Medulla oblongata (tissue), 1 donor: Measurements from ENCODE around the gene TXNDC5.
"Not testable (repeated sequence)": the region's sequence is repeated elsewhere in the genome, so short reads cannot be mapped to it uniquely, and the experiment has no call there.

ENCODE experiments used
- DNase-seq: peaks from one replicate; pipeline ENCODE4 v3.0.0-alpha.2; 2015; ENCODE audit errors: extremely low spot score

Gene TXNDC5

DNA sequence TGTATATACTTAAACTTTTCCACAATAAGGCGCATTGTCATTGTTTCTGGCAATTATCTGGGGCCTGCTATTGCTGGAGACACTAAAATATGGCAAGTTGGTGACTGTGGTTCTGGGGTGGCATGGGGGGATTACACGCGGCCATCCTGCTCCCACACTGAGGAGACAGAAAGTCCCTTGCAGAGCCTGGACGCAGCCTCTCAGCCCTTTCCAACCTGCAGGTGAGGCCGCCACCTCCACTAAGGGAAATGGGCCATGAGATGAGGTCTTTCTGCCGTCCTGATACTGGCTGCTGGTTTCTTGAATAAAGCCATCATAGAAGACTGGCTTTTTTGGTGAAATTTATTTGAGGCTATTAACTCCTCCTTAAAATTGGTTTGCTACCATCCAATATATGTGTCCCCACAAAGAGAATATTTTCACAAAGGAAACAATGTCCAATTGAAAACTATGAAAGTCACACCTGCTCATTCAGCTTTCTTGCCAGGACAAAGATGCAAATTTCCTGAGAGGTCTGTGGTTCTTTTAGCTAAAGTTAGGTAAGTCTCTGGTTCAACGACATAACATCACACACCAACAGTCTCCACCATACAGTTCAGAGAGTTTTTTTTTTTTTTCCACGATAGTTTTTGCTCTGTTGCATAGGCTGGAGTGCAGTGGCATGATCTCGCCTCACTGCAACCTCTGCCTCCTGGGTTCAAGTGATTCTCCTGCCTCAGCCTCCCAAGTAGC lies 13.0 kb downstream of the TXNDC5 start:
- no peak for DNase-seq

DNA sequence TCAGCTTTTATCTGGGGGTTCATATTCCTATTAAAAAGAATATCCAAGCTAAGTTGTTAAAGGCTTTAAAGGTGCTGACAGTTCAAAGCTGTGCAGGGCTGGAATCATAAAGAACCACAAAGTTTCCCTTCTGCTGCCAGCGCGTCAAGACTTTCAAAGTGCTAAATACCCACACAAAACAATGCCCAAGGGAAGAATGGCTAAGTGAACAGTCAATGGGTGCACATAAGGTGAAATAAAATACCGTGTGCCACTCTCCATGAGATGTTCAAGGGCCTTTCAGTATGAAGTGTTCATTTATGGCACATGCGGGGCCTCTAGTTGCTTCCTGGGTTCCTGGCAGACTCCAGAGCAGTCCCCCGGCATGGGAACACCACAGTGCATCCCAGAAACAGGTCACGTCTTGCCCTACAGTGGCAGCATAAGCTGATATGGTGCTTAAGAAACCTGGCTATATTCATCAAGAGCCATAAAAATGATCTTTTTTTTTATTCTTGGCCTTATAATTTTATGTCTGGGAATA lies 14.1 kb downstream of the TXNDC5 start:
- DNase-seq: no peak

DNA sequence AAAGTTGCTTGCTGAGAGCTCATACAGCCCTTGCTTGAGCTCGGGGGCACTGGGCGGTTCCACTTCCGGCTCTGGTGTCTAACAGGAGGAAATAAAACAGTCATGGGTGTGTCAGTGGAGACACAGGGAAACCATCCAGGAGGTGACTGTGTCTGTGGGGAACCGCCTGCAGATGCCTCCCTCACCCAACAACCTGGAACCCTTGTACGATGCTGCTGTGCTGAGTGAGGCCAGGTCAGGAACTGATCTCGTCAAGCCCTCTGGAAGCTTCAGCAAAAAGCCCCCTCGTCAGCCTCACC lies 15.5 kb downstream of the TXNDC5 start:
- no peak for DNase-seq

DNA sequence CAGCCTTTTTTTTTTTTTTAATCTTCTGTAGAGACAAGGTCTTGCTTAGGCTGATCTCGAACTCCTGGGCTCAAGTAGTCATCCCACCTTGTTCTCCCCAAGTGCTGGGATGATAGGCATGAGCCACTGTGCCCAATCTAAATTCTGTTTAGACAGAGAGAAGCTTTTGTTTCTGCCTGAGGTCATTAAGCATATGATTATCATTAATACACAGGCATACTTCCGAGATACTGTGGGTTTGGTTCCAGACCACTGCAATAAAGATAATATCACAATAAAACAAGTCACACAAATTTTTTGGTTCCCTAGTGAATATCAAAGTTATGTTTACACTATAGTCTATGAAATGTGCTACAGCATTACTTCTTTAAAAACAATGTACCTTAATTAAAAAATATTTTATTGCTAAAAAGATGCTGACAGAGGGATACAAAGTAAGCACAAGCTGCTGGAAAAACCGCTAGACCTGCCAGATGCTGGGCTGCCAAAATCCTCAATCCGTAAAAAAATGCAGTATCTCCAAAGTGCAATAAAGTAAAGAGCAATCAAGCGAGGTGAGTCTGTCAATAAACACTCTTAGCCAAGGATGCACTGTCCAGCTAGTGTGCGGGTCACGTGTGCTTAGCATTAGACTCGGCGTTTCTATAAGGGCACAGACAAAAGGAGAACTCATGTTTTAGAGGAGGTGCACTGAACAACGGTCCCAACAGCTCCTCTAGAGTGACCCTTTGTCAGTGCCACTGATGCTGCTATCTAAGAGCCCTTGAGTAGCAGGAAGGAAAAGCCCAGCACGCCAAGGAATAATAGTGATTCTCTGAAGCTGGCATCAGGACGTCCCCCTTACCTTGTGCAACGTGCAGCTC lies 16.1 kb downstream of the TXNDC5 start:
- no peak for DNase-seq

DNA sequence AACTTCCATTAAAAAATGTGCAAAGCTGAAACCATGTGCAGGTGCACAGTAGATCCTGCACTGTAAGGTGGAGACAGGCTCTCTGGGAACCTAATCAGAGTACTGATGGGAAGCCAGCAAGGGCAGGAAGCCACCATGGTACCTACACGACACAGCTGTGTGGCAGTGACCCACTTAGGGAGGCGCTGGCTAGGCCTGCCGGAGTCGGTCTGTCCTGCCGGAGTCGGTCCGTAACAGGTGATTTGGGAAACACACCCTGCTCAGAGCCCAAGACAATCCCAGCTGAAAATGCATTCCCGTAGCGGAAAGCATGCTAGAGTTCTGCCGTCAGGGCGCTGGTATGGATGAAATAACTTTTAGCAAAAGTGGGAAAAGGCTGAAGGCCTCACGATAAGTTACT lies 17.2 kb downstream of the TXNDC5 start:
- no peak for DNase-seq

DNA sequence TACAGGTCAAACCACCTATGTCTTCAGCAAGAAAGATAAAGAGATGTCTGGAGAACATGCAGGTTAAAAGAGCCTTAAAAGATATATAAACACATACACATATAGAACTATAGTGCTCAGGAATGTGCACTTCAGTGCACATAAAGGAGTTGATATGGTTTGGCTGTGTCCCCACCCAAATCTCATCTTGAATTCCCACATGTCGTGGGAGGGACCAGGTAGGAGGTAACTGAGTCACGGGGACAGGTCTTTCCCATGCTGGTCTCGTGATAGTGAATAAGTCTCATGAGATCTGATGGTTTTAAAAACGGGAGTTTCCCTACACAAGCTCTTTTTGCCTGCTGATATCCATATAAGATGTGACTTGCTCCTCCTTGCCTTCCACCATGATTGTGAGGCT lies 18.2 kb downstream of the TXNDC5 start:
- not testable (repeated sequence) for DNase-seq

DNA sequence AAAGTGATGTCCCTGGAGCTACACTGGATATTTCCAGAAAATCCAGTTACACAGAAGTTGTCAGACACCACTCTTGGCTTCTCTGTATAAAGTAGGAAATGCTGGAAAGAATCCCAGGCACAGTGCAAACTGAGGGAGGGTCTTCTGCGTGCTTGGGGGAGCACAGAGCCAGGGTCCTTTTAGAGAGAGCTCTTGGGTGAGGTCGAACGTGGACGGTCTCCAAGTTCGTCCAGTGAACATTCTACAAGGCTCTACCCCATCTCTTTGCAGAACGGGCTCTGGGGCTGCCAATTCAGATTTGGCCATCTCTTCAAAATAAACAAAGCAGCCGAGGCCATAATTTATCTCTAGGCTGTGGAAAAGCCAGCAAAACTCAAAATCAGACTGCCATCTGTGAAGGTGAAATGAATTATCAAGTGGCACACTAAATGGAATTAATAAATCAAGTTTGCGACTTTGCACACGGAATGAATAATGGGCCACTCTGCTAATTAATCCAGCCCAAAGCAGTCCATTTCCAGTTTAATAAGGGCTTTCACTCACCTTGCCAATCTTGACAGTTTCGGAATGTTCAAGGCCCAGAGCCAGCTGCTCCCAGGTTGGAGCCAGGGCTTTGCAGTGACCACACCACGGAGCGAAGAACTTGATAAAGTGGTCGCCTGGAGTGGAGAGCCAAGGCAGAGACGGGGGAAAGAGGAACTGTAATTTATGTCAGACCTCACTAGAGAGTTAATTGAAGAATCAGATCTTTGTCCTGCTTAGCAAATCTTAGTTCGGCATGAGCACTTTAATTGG lies 19.3 kb downstream of the TXNDC5 start:
- no peak for DNase-seq

DNA sequence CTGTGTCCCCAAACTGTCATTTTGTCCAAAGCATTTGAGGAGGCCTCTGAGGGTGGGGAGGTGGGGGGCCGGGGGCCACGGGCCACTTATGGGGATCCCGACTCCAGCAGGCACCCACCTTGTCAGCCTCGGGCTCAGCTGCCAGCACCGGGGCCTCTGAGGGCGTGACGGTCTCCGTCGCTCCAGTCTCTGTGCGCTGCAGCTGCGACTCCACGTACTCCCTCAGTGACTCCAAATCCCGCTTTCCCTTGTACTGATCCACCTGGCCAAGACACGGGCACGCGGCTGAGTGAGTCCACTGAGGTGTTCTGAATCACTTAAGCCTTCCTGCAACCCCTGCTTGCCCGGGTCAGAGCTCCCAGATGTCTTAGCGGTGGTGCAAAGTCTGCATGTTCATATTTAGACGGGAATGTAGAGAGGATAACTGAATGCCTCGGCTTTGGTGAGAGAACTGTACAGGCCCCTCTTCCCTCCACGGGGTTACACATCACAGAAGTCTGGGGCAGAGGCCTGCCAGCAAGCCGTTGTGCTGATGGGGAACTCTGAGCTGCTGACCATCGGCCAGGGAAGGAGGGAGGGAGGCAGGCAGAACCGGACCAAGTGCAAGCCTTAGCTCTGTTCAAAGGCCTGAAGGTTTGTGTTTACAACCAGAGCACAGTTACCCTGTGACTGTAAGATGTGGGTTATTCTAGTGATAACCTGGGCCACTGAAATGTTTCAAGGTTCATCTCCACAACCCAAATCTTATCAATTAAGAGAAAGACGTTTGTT lies 21.8 kb downstream of the TXNDC5 start:
- DNase-seq: no peak

DNA sequence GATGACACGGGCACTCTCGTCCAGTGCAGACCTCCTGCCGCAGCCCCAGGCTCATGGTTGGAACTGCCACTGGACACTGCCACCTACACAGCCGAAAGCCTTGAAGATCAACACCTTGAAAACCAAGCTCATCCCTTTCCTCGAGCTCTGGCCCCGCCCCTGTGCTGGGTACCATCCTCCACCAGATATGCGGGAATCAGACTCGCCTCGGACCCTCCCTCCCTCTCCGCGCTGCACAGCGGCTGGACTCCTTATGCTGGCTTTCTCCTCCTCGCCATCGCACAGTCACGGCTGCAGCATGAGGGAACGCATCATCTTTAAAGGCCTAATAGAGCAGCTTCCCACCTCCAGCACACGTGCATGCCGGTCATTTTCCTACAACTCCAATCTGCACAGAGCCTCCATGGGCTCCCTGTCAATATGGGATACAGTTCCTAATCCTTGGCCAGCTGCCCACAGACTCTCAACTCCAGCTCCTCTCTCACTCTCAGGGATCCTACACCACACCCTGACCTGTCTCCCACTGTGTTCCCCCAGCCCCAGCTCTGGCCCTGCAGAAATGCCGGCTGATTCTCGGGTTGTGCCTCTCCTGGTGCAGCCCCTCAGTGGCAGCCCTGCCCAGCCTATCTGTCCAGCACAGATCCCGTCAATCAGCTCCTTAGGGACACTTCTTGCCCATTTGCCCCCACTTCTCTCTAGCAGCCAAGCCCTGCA lies 23.2 kb downstream of the TXNDC5 start:
- no peak for DNase-seq

DNA sequence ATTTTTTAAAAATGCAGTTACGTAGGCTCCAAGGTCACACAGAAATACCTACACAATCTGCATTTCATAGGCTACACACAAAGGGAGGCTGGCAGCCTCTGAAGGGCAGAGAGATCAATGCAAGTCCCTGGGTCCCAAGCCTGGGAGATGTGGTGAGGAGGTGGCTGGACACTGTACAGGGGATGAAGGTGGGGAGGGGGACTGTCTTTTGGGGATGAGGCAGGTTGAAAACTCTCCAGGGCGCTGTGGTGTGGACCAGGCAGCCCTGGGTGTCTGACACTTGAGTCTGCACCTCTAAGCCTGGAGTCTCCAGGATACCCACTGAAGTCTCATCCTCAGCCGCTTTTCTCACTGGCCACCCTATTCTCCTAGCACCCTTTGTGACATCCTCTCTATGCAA lies 24.5 kb downstream of the TXNDC5 start:
- no peak for DNase-seq

DNA sequence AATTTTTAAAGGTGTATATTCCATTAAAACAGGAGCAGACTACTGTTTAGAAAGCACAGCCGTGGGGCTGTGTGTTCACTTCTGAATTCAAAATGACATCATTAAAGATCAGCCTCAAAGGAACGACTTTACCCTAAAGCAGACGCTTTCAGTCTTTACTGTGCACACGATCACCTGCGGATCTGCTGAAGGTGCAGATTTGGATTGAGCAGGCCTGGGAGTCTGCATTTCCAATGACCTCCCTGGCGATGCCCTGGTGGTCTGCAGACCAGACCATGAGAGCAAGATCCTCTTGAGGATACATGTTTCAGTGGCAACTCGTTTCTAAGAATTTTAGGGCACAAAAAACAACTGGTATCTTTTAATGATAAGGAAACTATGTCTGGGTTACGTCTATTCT lies 27.2 kb downstream of the TXNDC5 start:
- DNase-seq: no peak

DNA sequence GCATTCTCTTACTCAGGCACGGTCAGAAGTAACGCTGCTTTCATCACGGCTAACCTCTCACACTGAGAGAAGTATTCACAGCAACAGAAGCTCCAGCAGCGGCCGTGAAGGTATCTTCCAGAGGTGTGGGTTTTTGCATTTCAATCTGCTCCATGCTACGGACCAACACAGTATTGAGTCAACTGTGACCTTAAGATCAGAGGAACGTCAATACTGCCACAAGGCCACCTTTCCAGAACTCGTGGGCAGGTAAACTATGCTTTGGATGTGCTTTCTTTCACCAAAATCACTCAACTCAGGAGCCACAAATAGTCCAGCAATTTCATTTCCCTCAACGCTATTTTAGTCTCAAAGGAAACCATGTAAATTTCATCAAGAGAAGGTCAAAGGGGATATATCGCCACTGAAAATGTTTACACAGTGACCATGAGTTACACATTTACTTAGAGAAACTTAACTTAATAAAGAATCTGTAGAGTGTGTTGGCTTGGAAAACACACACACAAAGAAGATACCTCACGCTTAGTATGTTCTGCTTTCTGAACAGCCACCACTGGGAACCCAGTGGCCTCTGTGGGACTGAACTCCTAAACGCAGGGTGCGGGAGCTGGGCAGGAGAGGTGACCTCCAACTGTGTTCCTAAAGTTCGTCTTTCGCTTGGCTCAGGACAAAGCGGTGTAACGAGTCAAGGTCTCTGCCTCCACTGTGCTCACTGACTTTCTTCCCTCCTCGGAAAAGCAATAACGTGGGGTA lies 27.9 kb downstream of the TXNDC5 start:
- DNase-seq: no peak

DNA sequence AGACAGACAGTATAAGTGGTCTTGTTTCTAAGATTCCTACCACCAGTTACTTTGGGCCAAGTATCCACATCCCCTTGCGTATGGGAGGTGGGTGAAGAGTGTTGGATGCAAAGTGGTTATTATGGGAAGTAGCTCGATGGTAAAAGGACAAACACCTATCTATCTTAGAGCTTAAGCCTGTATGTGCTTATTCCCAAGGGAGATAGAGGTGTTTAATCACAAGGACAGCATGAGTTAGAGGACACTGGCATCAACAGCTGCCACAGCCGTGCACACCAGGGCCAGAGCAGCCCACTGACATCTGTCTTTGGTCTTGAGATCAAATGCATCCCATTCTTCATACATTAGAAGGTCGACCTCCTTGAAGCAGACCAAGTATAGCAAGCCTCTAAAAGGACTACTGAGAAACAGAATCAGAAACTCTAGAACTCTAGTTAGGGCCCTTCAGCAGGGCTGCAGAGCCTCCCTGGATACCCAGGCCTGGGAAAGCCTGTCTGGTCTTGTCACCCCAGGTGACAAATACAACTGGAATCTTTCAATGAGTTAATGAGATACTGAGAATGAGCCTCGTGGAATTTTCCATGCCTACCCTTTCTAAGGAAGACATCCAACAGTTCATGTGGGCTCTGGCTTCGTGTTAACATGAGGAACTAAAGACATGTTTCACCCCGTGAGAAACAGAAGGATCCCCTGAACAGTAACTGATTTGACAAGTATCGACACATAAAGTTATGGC lies 28.7 kb downstream of the TXNDC5 start:
- no peak for DNase-seq

DNA sequence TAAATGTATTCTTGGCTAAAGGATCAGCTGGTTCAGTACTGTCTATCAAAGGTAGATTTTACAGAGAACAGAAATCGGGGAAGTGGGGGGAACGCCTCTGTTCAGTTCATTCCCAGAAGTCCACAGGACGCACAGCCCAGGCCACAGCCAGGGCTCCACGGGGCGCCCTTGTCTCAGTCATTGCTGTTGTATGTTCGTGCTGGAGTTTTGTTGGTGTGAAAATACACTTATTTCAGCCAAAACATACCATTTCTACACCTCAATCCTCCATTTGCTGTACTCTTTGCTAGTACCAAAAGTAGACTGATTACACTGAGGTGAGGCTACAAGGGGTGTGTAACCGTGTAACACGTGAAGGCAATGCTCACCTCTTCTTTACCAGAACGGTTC lies 29.9 kb downstream of the TXNDC5 start:
- no peak for DNase-seq

DNA sequence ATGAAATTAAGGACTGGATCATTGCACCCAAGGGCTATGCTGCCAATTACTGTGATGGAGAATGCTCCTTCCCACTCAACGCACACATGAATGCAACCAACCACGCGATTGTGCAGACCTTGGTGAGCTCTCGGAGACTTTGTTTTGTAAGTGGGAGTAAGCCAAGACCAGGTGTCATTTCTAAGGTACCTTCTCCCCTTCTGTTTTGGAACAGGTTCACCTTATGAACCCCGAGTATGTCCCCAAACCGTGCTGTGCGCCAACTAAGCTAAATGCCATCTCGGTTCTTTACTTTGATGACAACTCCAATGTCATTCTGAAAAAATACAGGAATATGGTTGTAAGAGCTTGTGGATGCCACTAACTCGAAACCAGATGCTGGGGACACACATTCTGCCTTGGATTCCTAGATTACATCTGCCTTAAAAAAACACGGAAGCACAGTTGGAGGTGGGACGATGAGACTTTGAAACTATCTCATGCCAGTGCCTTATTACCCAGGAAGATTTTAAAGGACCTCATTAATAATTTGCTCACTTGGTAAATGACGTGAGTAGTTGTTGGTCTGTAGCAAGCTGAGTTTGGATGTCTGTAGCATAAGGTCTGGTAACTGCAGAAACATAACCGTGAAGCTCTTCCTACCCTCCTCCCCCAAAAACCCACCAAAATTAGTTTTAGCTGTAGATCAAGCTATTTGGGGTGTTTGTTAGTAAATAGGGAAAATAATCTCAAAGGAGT lies 30.4 kb downstream of the TXNDC5 start:
- no peak for DNase-seq

DNA sequence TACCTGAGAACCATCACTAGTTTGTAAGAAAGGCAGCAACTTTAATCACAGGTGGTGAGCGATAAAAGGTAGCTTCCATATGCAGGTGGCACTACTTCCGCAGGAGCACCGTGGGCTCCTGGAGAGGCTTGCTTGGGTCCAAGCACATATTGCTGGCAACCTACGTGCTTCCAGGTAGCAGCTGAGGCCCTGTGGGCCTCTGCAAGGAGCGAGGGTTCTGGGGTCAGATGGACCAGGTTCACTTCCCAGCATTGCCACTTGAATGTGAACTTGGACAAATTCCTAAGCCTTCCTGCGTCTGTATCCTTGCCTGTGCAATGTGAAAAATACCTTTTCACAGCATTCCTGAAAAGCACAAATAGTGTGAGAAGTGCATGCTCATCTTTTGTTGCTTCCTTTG lies 31.0 kb downstream of the TXNDC5 start:
- no peak for DNase-seq

DNA sequence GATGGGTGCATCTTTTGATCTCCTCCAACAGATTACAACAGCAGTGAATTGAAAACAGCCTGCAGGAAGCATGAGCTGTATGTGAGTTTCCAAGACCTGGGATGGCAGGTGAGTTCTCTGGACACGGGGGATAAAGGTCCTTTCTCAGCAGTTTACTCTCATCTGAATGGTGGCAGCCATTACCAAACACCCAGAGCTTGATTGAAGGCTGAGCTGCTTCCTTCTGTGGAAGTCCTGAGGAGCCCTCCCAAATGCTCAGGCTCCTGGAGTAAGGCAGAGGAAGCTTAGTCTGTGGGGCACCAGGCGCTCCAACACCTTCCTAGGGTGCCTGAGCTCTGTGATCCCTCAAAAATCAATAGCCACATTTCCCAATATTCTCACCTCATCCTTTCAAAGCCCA lies 31.5 kb downstream of the TXNDC5 start:
- DNase-seq: no peak

DNA sequence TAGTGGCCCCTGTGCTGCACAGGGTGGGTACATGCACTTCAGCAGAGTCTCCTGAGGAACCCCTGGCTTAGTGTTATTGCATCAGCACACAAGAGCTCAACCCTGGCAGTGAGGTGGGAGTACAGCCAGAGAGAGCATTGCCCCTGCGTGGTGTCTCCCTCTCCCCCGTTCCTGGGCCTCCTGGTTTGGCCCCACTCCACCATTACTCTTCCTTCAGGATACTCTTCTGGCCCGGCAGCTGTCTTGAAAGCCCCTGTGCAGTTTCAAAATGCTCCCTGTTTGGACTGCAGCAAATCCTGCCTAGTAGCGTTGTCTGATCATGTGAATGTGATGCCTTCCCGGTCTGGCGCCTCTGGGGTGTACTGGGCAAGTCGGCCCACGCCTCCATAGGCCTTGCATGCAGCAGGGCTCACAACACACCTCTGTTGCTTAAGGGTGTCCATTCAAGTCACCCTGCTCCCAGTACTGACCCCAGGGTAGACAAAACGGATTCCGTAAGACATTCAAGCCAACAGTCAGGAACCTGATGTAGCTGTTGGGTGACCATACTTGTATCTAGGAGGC lies 32.1 kb downstream of the TXNDC5 start:
- no peak for DNase-seq

DNA sequence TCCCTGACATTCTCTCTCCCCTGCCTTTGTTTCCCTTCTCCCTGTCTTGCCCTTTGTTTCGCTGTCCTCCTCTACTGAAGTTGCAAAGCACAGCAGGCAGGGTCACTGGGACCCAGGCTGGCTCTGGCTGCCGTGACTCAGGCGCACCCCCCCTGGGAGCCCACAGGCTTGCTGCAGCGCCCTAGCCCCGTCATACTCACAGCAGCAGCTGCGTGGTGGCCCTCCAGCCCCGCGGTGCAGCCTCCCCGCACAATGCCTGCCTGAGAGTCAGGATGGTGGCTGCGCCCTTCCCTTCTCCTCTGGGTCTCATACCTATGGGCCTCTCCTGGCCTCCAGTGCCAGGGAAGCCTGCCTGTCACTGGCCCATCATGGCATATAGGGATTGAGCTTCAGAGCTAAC lies 41.7 kb downstream of the TXNDC5 start:
- DNase-seq: no peak
